ENCODE data around the gene KRT76. TPM values are rescaled to one million over a fixed set of nuclear protein-coding genes. Genes with fewer than 3 reads are reported as not detected.
"Not testable (repeated sequence)": the region's sequence is repeated elsewhere in the genome, so short reads cannot be mapped to it uniquely, and the experiment has no call there.

Gene KRT76
- polyA plus RNA-seq, 3 donors, result not detected

DNA sequence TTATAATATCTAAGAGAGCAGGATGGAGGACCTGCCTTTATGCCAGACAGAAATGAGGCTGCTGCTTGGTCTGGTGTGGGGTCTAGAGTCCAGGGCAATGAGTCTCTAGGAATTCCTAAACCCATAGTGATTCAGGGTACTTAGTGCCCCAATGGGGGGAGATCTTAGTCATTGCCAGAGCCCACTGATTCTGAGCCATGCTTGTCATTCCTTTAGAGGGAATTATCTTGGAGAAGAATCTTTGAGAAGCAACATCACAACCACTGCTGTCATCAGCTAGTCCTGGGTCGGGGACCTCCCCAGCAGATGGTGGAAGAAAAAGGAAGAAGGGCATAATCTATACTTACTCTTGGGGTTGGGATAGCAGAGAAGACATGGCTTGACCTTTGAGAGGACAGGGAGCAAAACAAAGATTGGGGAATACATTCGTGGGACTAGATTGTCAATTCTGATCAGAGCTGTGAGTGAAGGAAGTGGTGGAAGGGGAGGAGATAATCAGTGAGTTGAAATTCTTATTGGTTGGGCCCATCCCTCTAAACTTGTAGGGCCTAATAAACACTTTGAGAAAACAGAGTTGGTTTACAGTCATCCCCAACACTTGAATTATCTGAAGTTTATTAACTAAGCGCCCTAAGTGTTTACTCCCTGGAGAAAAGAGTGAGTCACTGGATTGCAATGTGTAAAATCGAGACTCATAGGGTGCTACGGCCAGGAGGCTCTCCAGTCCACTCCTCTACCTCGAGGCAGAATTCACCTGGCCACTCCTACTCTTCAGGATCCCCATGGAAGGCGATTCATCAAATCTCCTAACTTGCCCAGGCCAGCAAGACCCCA is 21.7 kb upstream of the KRT76 start:
- DNase-seq (ENCODE audit: low read depth in 3 of 3, low spot score in 2 of 3), result no peak

DNA sequence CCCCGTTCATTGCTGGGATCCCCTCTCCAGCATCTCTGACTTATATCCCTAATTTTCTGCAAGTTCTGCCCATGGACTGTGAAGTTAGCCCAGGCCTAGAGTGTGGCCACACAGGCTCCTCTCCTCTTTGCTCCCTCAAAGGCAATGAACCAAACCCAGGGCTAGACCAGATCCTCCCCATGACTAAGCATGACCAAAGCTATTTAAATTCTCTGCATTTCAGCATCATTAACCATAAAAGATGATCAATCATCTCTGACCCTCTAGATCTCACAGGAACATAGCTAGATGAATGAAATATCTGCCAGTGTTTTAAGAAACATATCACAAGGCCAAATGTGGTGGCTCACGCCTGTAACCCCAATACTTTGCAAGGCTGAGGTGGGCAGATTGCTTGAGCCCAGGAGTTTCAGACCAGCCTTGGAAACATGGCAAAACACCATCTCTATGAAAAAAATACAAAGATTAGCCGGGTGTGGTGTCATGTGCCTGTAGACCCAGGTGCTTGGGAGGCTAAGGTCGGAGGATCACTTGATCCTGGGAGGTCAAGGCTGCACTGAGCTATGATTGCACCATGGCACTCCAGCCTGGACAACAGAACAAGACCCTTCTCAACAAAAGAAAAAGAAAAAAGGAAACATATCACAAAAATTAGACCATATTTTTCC is 21.0 kb upstream of the KRT76 start:
- no peak for DNase-seq (ENCODE audit: low read depth in 3 of 3, low spot score in 2 of 3)

DNA sequence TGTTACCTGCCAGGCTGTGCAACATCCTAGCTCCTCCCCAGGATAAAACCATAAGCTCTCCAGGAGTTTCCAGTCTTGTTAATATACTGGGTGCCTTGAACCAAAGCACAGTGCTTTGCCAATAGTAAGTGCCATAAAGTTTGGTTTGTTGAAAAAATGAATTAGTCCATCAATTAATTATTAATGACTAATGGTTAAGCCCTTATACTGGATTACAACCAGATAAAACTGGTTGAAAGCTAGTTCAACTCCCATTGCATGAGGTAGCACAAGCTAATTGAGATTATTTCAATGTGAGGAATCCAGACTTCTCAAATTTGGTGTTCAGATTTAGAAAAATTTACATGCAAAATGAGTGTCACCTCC is 20.4 kb upstream of the KRT76 start:
- DNase-seq (ENCODE audit: low read depth in 3 of 3, low spot score in 2 of 3), result no peak

DNA sequence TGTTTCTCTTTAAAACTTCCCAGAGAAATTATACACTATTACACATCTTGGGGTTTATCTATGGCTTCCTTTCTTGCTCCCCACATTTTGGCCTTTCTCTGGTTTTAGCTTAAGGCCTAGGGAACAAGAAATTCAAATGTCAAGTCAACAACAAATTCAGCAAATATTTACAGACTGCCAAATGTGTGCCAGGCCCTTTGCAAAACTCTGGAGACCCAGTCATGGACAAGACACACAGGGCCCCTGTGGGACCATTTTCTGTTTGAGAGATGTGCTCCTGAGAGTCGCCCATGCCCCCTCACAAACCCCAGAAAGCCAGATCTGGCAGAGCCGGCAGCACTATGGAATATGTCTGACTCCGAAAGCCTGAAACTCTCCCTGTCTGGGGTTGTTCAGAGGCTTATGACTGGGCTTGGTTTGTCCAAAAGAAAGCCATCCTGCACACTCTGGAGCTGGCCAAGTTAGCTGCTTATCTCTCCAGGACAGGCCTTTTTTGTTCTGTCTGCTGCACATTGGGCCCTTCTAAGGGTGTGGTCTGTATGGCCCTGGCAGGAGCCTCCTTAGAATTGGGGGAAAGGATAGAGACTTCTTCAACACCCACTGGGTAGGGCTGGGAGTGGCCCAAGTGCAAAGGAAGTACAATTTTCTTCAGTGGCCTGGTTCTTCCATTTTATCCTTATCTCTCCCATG is 19.8 kb upstream of the KRT76 start:
- no peak for DNase-seq (ENCODE audit: low read depth in 3 of 3, low spot score in 2 of 3)

DNA sequence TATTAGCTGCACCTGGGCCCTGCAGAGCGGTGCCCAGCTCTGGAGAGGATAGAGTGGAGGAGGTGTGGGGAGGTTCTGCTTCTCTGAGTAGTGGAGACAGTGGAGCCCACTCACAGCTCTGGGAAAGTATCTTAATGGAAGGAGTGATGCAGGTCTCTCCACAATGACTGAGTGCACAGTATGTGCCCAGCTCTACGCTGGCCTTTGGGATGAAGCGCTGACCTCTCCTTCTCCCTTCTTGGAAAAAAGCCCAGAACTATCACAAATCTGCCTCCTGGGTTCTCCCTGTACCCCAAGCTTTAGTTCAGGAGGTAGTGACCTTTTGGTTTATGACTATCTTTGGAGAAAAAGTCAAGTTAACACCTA is 19.3 kb upstream of the KRT76 start:
- DNase-seq (ENCODE audit: low read depth in 3 of 3, low spot score in 2 of 3), result no peak

DNA sequence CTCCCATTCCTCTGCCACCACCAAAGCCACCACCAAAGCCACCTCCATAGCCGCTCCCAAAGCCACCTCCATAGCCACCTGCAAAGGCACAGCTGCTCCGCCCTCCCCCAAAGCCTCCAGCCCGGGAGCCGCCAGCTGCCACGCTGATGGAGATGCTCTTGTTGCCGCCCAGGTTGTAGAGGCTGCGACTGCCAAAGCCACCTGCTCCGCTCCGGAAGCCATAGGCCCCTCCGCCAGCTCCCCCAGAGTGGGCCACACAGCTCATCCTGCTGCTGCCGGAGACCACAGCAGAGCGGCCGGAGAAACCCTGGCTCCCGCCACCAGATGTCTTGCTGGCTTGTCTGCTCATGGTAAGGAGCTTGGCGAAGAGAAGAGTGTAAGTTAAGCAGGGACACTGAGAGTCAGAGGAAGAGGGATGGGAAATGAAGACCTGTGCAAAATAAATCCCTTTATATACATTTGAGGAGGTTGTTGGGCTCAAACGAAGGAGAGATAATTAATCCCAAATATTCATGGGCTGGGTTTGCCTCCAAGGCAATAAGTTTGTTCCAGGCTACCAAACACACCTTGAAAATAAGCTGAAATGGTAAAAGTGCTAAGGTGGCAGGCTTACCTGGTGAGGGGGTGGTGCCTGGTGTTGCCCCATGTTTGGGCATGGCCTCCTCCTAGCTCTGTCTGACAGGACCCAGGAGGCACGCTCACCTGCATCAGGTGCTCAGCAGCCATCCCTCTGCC is 18.7 kb upstream of the KRT76 start, which contains the start of gene KRT3:
KRT3 (minus strand) TSS at position 424 of the 735 bp plus-strand sequence; CDS start at position 349, 75 bp downstream.
- no peak for DNase-seq (ENCODE audit: low read depth in 3 of 3, low spot score in 2 of 3)

DNA sequence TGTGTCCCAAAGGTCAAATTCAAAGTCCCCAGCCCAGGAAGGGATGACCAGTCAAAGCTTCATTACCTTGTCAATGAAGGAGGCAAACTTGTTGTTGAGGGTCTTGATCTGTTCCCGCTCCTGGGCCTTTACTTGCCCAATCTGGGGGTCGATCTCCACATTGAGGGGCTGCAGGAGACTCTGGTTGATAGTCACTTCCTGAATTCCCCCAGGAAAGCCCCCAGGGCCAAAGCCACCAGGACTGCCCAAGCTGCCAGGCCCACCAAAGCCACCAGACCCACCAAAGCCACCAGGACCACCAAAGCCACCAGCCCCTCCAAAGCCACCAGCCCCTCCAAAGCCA is 18.2 kb upstream of the KRT76 start:
- not testable (repeated sequence) for DNase-seq (ENCODE audit: low read depth in 3 of 3, low spot score in 2 of 3)

DNA sequence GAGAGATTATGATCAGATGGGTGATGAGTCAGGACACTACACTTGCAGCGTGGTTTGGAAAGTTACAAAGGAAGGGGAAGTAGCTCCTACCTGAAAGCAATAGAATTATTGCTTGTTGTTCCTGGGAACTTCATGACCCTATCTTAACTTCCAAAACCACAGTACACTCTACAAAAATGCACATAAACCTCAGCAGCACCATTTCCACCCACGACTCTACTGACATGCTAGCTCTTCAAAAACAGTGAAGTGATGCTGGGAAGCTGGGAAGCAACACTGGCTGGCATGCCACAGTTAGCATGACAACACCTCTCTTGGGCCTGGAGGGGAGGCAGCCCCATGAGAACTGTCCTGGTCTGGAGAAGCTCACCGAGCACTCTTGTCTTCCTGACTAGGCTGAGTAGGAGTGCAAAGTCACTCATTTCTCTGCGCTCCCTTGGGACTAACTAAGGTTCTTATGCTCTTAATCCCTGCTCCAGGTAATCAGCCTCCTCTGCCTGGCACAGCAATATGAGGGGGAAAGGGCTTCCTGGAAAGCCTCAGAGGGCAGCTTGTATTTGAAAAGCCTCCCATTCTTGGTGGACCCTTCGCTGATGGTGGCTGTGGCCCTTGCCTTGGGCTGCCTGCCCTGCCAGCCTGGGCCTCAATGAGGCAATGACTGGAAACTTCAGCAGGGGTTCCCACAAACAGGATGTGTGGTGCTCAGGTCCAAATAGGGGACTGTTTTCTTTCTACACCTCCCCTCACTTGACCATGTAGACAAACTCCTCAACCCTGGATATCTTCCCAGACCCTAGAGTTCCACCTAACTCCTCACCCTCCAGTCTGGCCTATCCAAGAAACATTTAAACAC is 17.6 kb upstream of the KRT76 start:
- DNase-seq (ENCODE audit: low read depth in 3 of 3, low spot score in 2 of 3), result no peak

DNA sequence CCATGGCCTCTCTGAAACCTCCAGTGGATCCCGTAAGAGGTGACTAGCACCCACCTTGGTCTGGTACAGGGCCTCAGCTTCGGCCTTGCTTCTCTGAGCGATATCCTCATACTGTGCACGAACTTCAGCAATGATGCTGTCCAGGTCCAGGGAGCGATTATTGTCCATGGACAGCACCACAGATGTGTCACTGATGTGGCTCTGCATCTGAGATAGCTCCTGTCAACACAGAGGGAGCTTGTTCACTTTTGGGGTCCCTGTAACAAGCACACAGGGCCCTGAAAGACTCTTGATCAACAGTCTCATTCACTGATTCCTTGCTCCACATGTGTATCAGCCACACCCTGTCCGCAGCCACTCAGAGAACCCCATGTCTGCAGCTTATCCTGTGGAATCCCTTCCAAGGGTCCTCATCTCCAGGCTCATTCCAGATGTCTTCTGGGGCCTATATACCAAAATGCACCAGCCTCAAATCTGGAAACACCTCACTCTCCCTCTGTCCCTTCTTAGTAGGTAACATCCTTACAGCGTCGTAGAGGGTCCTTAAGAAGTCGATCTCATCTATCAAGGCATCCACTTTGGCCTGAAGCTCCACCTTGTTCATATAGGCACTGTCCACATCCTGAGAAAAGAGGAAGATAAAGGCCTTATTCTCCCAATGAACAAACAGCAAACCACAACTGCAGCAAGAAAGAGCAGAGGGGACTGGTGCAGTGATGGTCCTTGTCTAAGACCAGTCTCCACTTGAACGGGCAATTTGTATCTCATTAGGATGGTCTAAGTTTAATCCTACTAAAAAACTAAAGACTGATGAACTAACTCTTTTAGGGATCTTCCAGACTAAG is 15.3 kb upstream of the KRT76 start:
- no peak for DNase-seq (ENCODE audit: low read depth in 3 of 3, low spot score in 2 of 3)

DNA sequence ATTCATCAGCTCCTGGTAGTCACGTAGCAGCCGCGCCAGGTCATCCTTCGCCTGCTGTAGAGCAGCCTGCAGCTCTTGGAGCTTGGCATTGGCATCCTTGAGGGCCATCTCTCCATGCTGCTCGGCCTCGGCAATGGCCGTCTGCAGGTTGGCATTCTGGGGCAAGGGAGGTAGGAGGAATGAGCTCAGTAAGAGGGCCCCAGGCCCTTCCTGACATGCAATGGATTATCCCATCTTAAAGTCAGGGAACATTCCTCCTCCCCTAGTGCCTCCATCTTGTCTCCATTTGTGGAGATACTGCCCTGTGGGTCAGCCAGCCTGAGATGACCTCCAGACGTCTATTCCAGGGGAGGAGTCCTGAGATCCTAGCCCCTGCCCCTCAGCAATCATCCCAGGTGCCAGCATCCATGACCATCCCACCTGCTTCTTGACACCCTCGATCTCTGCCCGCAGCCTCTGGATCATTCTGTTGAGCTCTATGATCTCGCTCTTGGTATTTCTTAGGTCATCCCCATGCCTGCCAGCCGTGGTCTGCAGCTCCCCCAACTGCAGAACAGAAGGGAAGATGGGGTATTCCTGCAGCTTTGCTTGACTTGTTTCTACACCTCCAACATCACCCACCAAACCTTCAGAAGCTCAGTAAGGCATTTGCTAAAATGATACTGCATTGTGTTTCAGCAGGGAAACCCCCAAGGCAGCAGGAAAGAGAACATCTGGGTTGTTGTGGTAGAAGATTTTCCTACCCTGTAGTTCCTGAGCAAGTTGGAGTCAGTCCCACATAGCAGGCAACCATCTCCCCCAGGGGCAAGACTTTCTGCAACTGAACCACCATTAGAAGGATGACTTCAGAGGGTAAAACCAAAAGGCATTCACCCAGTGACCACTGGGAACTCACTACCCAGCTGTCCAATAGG is 14.4 kb upstream of the KRT76 start:
- no peak for DNase-seq (ENCODE audit: low read depth in 3 of 3, low spot score in 2 of 3)

DNA sequence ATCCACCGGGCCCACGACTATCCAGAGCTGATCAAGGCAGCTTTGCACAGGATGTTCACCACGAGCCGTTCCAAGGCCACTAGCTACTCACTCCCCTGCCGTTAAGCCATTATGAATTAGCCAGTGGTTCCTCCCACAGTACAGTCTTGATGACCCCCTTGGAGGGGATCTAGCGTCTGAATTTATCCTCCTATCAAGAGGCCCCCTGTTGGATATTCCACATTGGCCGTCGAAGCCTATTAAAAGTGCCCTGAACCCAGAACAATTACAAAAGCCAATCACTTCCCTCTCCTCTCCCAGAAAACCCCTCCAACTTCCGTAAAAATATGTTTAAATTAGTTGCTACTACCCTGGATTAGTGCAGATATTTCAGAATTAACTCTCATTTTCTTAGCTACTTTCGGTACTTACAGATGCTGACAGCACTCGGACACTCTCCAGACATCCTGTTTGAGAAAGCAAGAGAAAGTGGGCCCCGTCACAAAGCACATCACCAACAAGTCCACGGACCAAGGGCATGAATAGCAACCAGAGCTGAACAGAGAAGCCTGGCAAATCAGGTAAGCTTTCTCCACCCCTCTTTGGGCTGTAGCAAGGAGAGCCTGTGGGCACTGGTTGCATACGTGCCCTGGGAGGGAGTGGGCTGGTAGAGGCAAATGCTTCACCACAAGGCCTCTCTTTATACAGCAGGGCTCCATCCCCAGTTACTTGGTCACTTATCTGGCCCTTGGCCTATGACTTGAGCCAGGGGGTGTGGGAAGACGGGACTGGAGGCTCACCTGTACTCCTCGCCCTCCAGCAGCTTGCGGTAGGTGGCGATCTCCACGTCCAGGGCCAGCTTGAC is 13.5 kb upstream of the KRT76 start:
- DNase-seq (ENCODE audit: low read depth in 3 of 3, low spot score in 2 of 3), result no peak

DNA sequence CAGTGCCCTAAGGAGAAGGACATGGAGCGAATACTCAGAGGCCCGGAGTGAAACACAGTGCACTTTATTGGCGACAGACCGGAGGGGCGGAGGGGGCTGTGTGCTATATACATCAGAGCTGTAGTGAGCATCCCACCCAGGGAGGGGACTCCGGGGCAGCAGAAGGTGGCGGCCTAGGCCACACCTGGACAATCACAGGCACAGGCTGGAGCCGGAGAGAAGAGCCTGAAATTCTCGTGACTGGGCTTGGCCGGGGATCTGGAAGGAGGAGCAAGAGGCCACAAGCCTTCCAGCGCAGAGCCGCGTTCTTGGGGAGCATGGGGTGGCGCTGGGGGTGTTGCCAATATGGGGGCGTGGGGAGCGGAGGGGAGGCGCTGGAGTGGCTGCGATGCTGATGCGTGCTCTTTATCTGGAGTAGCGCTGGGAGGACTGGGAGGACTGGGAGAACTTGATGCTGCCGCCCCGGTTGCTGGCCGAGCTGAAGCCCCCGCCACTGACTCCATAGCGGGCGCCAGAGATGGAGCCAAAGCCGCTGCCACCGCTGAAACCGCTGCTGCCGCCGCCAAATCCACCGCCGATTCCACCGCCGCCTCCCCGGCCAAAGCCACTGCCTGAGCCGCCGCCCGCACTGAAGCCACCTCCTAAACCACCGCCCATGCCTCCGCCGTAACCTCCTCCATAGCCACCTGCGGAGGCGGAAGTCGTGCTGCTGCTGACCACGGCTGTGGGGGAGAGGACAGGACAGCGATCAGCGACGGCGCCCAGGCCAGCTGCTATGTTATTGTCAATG is 12.7 kb upstream of the KRT76 start:
- DNase-seq (ENCODE audit: low read depth in 3 of 3, low spot score in 2 of 3), result no peak

DNA sequence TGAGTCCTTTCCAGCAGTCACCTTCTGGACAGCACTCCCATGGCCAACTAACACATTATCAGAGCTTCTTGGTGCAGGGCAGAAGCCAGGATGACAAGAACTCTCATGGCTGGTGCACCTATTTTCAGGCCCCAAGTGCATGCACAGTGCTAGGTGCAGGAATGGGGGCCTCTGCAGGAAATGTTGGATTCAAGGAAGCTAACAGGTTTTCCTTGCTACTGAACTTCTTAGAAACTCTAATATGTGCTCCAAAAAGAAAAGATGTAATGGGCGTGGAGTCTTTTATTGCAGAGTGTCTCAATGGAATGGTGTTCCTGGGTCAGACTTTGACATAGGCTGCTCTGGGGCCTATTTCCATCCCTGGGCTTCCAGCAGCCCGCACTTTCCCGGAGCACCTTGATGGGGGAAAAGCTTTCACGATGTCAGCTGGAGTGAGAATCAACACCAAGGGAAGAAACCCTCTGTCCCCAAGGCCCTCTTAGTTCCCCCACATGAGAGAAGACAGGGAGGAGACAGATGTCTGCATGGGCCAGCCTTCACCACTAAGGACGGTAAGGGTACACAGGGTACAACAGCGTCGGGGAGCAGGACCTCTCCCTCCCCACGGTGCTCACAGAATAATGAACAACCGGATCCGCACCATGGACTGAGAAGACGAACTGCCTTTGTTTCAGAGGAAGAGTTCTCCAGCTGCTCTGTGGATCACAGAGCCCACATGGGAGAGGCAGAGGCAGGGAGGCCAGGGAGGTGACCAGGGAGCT is 11.9 kb upstream of the KRT76 start:
- no peak for DNase-seq (ENCODE audit: low read depth in 3 of 3, low spot score in 2 of 3)

DNA sequence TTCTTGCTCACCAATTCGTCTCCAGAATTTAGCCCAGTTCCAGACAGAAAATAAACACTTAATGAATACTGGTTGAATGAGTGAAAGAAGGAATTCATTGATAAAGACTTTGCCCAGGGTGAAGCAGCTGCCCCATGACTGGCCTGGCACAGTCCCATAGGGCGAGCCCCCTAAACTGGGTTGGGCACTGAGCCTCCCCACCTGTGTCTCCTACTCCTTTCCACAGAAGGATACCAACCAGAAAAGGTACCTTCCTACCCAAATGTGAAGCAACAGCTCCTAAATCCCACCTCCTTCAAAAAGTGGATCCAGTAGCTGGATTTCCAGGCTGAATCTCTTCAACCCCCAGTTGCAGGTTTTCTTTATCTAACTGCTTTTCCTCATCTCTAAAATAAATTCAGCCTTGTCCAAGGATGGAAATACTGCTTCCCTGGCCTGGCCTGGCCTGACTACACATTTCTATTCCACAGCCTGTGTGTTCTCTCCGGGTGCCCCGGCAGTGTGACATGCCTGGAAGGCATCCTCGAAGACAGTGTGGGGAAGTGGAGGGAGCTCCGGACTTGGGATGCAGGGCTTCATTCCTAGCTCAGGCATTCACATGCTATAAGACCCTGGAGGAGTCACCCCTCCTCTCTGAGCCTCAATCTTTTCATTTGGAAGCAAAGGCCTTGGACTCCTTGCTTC is 11.2 kb upstream of the KRT76 start:
- no peak for DNase-seq (ENCODE audit: low read depth in 3 of 3, low spot score in 2 of 3)
